GM12874 (cell line): Measurements from ENCODE around the gene RFPL3.

Experiments used
- CTCF ChIP-seq: IDR thresholded peaks from 2 replicates; pipeline ENCODE4 v1.5.1; 2011; ENCODE audit warnings: low read depth, mild to moderate bottlenecking, control low read depth, low read length, moderate library complexity; ENCODE audit not compliant: insufficient read depth

The RFPL3 gene

GRCh38 chr22:32343941-32344340 is 13.7 kb upstream of the RFPL3 start:
- no peak for TF ChIP-seq CTCF

- no peak for TF ChIP-seq CTCF
These were observed 9.5 kb upstream of the RFPL3 start for GRCh38 chr22:32348031-32348611.

GRCh38 chr22:32352681-32353080 is 5.0 kb upstream of the RFPL3 start:
- TF ChIP-seq CTCF, result no peak

GRCh38 chr22:32353292-32353691 is 4.4 kb upstream of the RFPL3 start:
- no peak for TF ChIP-seq CTCF

- TF ChIP-seq CTCF, result no peak
These were observed 3.8 kb upstream of the RFPL3 start for GRCh38 chr22:32353840-32354239.

GRCh38 chr22:32354360-32355351 is 3.0 kb upstream of the RFPL3 start:
- no peak for TF ChIP-seq CTCF

- TF ChIP-seq CTCF, result no peak
These were observed 1.9 kb upstream of the RFPL3 start for GRCh38 chr22:32355760-32356159.
